Measurements from ENCODE around the gene CDIPT.

CDIPT gene

GRCh38 chr16:29881050-29881449 is 18.0 kb upstream of the CDIPT start:
- no peak overlapping the region for H2AFZ ChIP-seq (ENCODE audit: low read depth)
- H3K4me3 ChIP-seq (IDR thresholded peaks at IDR 0.05; ENCODE audit: insufficient read depth, low read depth, low read length) = no peak overlapping the region
- H3K4me1 ChIP-seq (ENCODE audit: low read depth, poor library complexity, severe bottlenecking) = no peaks in the 10 kb centered on the region
- H3K79me2 ChIP-seq (ENCODE audit: insufficient read depth, low read depth) = no peaks in the 10 kb centered on the region
- peaks cover 36% of the 10 kb centered on the region; the same call in 1 of the 2 replicates for H3K27me3 ChIP-seq (ENCODE audit: insufficient read depth, low read depth)
- no peak overlapping the region for H3K9ac ChIP-seq
- H3K4me2 ChIP-seq = no peak overlapping the region
- H3K27ac ChIP-seq = no peak overlapping the region
- no peak for TF ChIP-seq CTCF (conservative IDR thresholded peaks at IDR 0.05; ENCODE audit: low read depth, low read length)
- H3K36me3 ChIP-seq (ENCODE audit: insufficient read depth) = no peaks in the 10 kb centered on the region
- no peaks in the 10 kb centered on the region for H4K20me1 ChIP-seq (ENCODE audit: insufficient read depth)

GRCh38 chr16:29878172-29878571 is 15.1 kb upstream of the CDIPT start:
- H3K79me2 ChIP-seq (ENCODE audit: insufficient read depth, low read depth) = no peaks in the 10 kb centered on the region
- no peak for TF ChIP-seq CTCF (conservative IDR thresholded peaks at IDR 0.05; ENCODE audit: low read depth, low read length)
- no peaks in the 10 kb centered on the region for H4K20me1 ChIP-seq (ENCODE audit: insufficient read depth)
- H3K36me3 ChIP-seq (ENCODE audit: insufficient read depth) = no peaks in the 10 kb centered on the region
- no peaks in the 10 kb centered on the region for H3K4me1 ChIP-seq (ENCODE audit: low read depth, poor library complexity, severe bottlenecking)
- H3K4me2 ChIP-seq = peak overlapping the region; percentile 25; the same call in 1 of the 2 replicates
- H3K27ac ChIP-seq = no peak overlapping the region
- H3K9ac ChIP-seq = no peak overlapping the region
- peaks cover 17% of the 10 kb centered on the region; the same call in 1 of the 2 replicates for H3K27me3 ChIP-seq (ENCODE audit: insufficient read depth, low read depth)
- no peak overlapping the region for H3K4me3 ChIP-seq (IDR thresholded peaks at IDR 0.05; ENCODE audit: insufficient read depth, low read depth, low read length)
- peak overlapping the region; percentile 58 for H2AFZ ChIP-seq (ENCODE audit: low read depth)

DNA sequence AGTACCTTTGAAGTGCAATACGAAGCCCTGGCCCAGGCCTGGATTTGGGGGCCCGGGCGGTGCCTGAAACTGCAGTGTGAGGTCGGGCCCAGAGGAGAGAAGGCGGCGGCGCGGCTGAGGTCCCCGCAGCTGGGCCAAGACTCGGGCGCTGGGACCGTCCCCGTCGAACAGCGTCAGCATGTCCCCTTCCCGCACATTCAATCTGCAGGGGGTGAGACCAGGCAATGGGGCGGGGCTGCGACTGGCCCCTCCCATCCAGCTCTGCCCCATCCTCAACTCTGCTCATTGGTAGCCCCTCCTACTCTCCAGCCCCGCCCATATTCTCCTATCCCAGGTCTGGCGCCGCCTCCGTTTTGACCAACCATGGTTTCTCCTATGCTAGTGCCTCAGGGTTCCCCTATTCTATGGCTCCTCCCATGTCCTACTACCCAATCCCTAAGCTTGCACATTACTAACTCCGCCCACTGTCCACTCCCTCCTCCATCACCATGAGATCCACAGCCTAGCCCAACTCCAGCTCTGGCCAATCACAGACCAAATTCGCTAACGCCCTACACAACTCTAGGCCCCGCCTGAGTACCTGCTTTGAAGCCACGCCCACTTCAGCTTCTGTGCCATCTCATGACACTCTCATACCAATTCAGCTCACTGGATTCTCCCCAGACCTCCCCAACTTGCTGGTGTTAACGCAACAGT is 14.4 kb upstream of the CDIPT start:
- no peaks in the 10 kb centered on the region for H4K20me1 ChIP-seq (ENCODE audit: insufficient read depth)
- H3K9ac ChIP-seq = no peak overlapping the region
- H3K4me2 ChIP-seq = peak overlapping the region; percentile 41; the same call in 1 of the 2 replicates
- H2AFZ ChIP-seq (ENCODE audit: low read depth) = peak overlapping the region; percentile 62
- peaks cover 15% of the 10 kb centered on the region; the same call in 1 of the 2 replicates for H3K27me3 ChIP-seq (ENCODE audit: insufficient read depth, low read depth)
- no peak overlapping the region for H3K4me3 ChIP-seq (IDR thresholded peaks at IDR 0.05; ENCODE audit: insufficient read depth, low read depth, low read length)
- H3K4me1 ChIP-seq (ENCODE audit: low read depth, poor library complexity, severe bottlenecking) = no peaks in the 10 kb centered on the region
- no peaks in the 10 kb centered on the region for H3K79me2 ChIP-seq (ENCODE audit: insufficient read depth, low read depth)
- H3K36me3 ChIP-seq (ENCODE audit: insufficient read depth) = no peaks in the 10 kb centered on the region
- no peak for TF ChIP-seq CTCF (conservative IDR thresholded peaks at IDR 0.05; ENCODE audit: low read depth, low read length)
- no peak overlapping the region for H3K27ac ChIP-seq

DNA sequence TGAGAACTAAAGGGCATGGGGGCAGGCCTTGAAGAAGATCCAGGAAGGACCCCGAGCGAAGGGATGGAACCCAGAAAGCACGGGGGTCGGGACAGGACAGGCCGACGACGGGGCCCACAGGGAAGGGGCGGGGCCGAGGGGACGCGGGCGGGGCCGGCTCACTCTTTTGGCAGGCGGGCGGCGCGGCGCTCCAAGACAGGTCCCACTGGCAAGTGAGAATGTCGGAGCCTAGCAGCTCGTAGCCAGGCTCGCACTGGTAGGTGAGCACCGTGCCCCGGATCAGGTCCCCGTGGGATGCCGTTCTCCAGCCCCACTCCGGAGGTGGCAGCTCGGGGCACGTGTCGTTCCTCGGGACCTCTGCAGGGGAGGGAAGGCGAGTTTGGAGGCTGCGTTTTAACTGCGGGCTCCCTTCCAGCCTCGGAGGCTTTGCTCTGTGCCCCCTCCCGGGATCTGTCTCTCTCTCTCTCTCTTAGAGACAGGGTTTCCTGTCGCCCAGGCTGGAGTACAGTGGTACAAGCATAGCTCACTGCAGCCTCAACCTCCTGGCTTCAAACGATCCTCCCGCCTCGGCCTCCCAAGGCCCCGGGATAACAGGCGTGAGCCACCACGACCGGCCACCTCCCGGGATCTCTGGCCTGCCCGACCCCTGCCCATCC is 13.7 kb upstream of the CDIPT start:
- peak overlapping the region; percentile 62 for H2AFZ ChIP-seq (ENCODE audit: low read depth)

More for the DNA sequence above, 13.7 kb upstream of the CDIPT start:
- H3K4me1 ChIP-seq (ENCODE audit: low read depth, poor library complexity, severe bottlenecking) = no peaks in the 10 kb centered on the region
- H4K20me1 ChIP-seq (ENCODE audit: insufficient read depth) = no peaks in the 10 kb centered on the region
- H3K9ac ChIP-seq = no peak overlapping the region
- no peaks in the 10 kb centered on the region for H3K36me3 ChIP-seq (ENCODE audit: insufficient read depth)
- H3K27me3 ChIP-seq (ENCODE audit: insufficient read depth, low read depth) = peaks cover 15% of the 10 kb centered on the region; the same call in 1 of the 2 replicates
- no peaks in the 10 kb centered on the region for H3K79me2 ChIP-seq (ENCODE audit: insufficient read depth, low read depth)
- H3K27ac ChIP-seq = no peak overlapping the region
- no peak for TF ChIP-seq CTCF (conservative IDR thresholded peaks at IDR 0.05; ENCODE audit: low read depth, low read length)
- H3K4me2 ChIP-seq = peak overlapping the region; percentile 41; the same call in 1 of the 2 replicates
- H3K4me3 ChIP-seq (IDR thresholded peaks at IDR 0.05; ENCODE audit: insufficient read depth, low read depth, low read length) = no peak overlapping the region
